Right ventricle myocardium inferior (tissue), 1 donor: ENCODE measurements around the gene STARD3NL. TPM values are rescaled to one million over a fixed set of nuclear protein-coding genes. Genes with fewer than 3 reads are reported as not detected.
"Not testable (repeated sequence)": the region's sequence is repeated elsewhere in the genome, so short reads cannot be mapped to it uniquely, and the experiment has no call there.

Source experiments
- ATAC-seq: fragments of 200-7000 bp; cut with Tn5 transposase; one replicate; pipeline ENCODE4 v1.9.1; 2020; ENCODE audit warnings: mild to moderate bottlenecking, moderate library complexity
- DNase-seq: peaks from one replicate; pipeline ENCODE4 v3.0.0; 2021; ENCODE audit errors: missing footprints
- intact Hi-C: fragments of 100-400 bp; cut with DNase I; formaldehyde crosslinking; loops from one replicate; pipeline ENCODE4 v1.11.0; 2022
- long read RNA-seq: library from polyadenylated mRNA; unstranded; transcript quantifications from one replicate; pipeline ENCODE4 v2.0.0, GENCODE V29; 2021
- total RNA-seq: library from RNA; stranded (reverse); fragmentation: NEBNext Ultra II Directional; extraction: Animal tissue kit (Norgen Biotek cat#: 25700); gene quantifications from one replicate; pipeline ENCODE4 v1.2.1, GENCODE V29; 2021
- donor health status: DM: no; HTN: yes; CAD: no; lungs with severe emphysema.

Gene STARD3NL, protein sequence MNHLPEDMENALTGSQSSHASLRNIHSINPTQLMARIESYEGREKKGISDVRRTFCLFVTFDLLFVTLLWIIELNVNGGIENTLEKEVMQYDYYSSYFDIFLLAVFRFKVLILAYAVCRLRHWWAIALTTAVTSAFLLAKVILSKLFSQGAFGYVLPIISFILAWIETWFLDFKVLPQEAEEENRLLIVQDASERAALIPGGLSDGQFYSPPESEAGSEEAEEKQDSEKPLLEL
- 22.9 TPM for total RNA-seq
- long read RNA-seq, transcript STARD3NL-201 (9 exons, 1,728 nt), result major isoform, 18 of 27 reads
- long read RNA-seq, transcript STARD3NL-204 (8 exons, 1,341 nt), result minor isoform, 6 of 27 reads
- long read RNA-seq, partial matches to known transcripts, result 1 of 27 reads
- long read RNA-seq, other reads (novel, unspliced or antisense), result 1 of 27 reads

DNA sequence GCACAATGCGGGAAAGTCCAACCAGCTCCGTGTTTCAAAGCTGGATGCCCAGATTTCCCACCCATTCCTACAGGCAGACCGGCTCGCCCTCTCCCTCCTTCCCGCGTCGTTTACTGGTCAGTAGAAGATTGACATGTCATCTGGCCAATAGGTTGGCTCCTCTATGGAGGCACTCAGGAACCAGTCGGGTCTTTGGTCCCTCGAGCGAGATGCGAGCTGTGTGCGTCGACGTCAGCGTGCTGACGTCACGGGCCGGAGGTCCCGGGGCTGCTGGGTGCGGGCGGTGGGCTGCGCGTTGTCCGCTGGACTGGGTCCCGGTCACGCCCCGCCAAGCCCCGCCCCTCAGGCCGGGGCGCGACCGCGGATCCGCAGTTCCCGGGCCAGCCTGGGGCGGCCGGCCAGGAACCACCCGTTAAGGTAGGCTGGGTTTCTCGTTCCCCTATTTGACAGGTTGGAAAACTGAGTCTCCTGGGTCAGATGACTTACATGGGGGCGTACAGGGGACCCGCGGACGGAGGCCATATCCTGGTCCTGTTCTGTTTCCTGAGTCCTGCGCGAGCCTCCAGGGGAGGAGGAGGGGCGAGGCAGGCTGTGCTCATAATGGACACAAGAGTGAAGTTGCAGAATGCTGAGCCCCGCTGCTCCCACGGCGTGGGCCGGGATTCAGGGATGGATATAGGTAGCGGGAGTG, at the start of gene STARD3NL:
Gene STARD3NL (plus strand): TSS at position 242 of the 691 bp plus-strand sequence. CDS start 29,260 bp downstream, outside the sequence.
- intact Hi-C loops, result loop anchor here (2.0 to 5.0 kb wide), 2 partner anchors 35 to 261 kb away; partner anchors contain the start of gene SFRP4
- ATAC-seq, result peak; percentile 99

DNA sequence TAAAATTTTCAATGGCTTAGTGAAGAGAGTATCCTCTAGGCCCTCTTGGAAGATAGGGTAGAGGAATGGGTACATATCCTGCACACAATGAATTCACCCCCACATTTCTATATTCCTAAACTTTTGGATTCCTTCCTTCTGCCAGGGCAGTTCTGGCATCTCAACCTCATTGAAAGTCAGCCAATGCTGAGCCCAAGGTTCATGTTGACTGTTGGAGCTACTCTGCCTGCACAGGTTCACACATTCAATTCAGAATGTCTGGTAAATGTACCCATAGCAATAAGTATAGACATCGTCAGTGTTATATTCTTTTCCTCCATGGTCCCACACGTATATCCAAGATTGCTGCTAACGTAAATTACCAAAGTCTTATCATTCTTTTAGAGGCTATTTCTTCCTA, 48.9 kb upstream of the STARD3NL start:
- no peak for ATAC-seq
- intact Hi-C loops, result no loop called here
- no peak for DNase-seq

More for the DNA sequence above, at the start of gene STARD3NL:
- peak; percentile 96 for DNase-seq

DNA sequence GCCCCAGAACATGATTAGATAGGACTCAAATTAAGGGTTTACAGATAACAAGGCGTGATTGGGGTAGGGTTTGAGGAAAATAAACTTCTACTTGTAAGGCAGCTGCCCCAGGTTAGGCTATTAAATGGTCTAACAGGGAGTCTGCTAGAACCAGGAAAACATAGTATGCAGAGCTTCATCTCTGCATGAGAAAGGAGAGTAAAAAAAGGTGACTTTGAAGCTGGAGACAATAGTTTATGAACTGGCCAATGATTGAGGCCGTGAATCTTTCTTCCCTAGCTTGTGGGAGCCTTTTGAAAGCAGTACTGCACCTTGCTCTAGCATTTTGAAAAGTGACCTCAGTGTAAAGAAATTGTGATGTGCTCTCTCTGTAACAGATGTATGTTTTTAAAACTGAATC, 48.5 kb upstream of the STARD3NL start:
- DNase-seq (no peak), ATAC-seq (no peak)
- intact Hi-C loops, result no loop called here

DNA sequence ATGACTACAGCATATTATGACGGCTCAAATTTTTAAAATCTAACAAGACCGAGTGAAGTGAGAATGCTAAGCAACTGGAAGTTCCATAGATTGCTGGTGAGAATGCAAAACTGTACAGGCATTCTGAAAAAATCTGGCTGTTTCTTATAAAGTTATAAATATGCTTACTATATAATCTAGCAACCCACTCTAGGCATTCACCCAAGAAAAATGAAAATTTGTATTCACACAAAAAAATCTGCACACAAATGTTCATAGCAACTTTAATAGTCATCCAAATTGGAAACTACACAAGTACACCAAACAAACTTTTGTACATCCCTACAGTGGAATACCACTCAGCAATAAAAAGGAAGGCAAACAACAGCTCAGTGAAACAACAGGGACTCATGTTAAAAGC, 39.9 kb upstream of the STARD3NL start:
- no peak for DNase-seq
- no peak for ATAC-seq
- intact Hi-C loops, result no loop called here

DNA sequence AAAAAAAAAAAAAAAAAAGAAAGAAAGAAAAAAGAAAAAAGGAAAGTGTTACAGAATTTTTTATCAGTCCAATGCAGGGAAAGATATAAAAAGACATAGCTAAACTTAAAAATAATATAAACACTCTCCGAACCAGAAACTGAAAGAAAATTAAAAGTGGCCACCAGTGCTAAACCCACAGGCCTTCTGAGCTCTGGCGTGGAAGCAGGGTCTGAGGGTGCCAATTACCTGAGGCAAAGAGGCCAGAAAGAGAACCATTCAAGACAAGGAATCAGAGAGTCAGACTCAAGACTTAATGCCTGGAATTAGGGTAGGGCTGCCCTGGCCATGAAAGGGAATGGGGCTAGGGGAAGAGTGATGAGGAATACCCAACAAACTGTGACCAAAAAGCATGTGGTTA, 36.9 kb upstream of the STARD3NL start:
- DNase-seq (no peak), ATAC-seq (no peak)
- intact Hi-C loops, result no loop called here

DNA sequence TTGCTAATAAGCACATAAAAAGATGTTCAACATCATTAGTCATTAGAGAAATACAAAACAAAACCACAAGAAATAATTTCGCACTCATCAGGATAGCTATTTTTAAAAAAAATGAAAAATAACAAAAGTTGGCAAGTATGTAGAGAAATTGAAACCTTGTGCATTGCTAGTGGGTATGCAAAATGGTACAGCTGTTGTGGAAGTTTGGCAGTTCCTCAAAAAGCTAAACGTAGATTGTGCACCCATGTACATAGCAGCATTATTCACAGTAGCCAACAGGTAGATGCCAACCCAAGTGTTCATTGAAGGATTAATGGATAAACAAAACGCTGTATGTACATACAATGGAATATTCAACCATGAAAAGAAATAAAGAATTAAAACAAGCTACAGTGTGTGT, 35.3 kb upstream of the STARD3NL start:
- ATAC-seq (no peak), DNase-seq (no peak)
- intact Hi-C loops, result no loop called here

DNA sequence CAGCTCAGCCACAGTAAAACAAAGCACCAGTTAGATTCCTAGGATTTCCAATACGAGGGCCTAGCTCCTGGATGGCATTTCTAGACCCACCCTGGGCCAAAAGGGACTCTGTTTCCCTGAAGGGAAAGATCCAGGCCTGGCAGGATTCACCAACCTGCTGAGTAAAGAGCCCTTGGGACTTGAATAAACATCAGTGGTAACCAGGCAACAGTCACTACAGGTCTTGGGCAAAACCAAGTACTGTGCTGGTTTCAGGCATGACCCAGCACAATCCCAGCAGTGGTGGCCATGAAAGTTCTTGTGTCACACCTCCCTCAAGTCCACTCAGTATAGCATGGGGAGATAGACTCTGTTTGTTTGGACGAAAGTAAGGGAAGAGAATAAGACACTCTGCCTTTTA, 31.0 kb upstream of the STARD3NL start:
- intact Hi-C loops, result no loop called here
- ATAC-seq, result no peak
- no peak for DNase-seq

DNA sequence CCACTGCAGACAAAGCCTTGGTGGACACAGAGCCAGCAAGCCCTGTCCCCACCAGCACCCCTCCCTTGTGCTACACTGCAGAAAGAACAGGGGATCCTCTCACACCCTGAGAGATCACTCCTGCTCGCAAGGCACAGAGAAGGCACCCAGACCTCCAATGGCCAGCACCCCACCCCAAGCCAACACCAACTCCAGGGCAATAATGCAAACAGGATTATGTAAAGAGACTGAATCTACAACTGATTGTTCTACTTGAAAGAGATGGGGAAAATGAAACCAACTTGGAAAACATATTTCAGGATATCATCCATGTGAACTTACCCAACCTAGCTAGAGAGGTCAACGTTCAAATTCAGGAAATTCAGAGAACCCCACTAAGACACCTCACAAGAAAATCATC, 26.5 kb upstream of the STARD3NL start:
- ATAC-seq, result no peak
- DNase-seq, result no peak
- intact Hi-C loops, result no loop called here

DNA sequence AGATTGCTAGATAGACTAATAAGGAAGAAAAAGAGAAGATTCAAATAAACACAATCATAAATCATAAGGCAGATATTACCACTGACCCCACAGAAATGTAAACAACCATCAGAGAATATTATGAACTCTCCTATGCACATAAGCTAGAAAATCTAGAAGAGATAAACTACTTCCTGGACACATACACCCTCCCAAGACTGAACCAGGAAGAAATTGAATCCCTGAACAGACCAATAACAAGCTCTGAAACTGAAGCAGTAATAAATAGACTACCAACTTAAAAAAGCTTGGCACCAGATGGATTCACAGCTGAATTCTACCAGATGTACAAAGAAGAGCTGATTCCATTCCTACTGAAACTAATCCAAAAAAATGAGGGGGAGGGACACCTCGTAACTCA, 24.5 kb upstream of the STARD3NL start:
- ATAC-seq (no peak), DNase-seq (no peak)
- intact Hi-C loops, result no loop called here

DNA sequence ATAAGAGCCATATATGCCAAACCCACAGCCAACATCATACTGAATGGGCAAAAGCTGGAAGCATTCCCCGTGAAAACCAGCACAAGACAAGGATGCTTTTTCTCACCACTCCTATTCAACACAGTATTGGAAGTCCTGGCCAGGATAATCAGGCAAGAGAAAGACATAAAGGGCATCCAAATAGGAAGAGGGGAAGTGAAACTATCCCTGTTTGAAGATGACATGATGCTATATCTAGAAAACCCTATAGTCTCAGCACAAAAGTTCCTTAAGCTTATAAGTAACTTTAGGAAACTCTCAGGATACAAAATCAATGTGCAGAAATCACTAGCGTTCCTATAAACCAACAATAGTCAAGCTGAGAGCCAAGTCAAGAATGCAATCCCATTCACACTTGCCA, 23.8 kb upstream of the STARD3NL start:
- DNase-seq (no peak), ATAC-seq (no peak)
- intact Hi-C loops, result no loop called here

DNA sequence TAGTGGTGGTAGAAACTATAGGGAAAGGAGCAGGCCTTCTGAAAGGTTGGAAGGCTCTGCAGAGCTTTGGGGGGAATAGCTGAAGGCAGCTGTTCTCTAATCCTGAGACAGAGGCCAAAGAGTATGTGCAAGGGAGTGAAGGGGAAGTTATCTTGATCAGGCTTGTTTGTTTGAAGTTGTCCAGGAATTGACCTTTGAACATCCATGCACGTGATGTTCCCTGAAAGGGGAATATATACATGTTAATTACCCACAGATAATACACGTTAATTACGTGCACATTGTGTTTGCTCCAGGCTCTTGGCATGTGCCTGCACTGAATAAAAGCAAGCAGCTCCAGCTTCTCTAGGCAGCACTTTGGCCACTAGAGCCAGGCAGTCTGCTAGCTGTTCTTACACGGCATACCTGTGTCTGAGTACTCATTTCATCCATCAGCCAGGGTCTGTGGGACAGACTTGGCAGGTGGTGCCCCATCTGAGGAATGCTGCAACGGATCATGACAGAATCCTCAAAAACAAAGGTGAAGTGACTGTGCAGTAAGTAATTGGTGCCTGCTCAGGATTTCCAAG, 18.0 kb upstream of the STARD3NL start:
- no peak for DNase-seq
- no peak for ATAC-seq
- intact Hi-C loops, result no loop called here

DNA sequence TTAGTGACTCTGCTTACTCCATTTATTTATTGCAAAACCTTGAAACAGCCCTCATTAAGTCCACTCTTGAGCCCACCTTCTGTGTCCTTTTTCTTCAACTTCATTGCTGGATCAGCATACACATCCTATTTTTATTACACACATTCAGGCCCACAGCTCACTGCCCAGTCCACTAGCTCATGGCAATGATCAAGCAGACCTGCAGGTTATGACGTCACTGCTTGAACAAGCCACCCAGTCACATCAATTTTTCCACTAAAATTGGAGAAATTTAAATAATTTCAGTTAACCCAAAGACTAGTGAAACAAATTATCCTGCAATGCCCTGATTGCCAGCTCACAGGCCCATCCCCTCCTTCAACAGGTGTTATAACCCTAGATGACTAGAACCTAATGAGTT, 16.0 kb upstream of the STARD3NL start:
- DNase-seq (no peak), ATAC-seq (no peak)
- intact Hi-C loops, result no loop called here

DNA sequence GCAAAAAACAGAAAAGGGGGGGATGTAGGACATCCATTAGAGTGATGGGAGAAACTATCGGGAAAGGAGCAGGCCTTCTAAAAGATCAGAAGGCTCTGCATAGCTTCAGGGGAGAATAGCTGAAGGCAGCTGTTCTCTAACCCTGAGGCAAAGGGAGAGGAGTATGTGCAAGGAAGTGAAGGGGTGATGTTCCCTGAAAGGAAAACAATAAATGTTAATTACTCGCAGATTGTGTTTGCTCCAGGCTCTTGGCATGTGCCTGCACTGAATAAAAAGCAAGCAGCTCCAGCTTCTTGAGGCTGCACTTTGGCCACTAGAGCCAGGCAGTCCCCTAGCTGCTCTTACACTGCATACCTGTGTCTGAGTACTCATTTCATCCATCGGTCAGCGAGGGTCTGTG, 14.4 kb upstream of the STARD3NL start:
- DNase-seq (no peak), ATAC-seq (no peak)
- intact Hi-C loops, result no loop called here

DNA sequence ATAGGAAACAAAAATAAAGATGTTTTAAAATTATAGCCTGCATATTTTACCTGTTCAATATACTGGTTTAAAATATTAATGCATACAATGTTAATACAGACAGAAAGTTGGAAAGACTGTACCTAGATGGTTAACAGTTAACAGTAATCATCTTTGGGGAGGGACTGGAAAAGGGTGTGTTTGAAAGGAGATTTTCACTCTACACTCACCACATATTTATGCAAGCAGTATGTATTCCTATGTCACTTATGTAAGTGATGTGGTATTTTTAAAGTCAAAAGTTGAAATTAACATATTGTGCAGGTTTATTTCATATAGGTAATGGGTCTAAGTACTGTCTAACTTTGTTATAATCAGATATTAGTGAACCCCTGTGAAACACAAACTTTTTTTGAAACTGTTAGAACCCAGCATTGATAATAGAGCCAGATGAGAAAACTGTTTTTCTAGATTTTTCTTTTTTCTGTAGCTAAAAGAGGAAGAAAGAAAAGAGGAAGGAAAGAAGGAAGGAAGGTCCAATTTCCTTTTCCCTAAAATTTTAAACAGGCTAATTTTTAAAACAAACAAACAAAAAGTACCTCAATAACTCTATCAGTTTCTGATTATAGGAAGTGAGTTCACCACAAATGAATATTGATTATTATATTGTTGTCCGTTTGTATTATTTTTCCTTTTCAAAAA, 9.0 kb upstream of the STARD3NL start:
- intact Hi-C loops, result no loop called here
- ATAC-seq (no peak), DNase-seq (no peak)

DNA sequence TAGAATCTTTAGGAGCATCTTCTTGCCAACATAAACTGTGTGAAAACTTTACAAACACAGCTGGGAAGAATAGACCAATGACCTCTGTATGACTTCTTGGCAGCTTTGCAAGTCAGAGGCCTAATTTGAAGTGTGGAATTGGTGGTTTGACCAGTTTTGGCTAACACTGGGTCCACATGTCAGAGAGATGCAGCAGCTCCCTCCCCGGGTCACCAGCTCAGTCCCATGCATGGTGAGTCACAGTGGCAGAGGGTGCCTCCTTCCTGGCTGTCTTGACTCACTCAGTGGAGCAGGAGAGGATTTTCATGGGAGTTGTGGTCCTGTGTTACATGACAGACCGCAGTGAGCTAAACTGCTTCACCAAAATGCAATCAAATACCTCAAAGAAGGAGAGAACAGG, 8.2 kb upstream of the STARD3NL start:
- intact Hi-C loops, result no loop called here
- DNase-seq (no peak), ATAC-seq (no peak)

DNA sequence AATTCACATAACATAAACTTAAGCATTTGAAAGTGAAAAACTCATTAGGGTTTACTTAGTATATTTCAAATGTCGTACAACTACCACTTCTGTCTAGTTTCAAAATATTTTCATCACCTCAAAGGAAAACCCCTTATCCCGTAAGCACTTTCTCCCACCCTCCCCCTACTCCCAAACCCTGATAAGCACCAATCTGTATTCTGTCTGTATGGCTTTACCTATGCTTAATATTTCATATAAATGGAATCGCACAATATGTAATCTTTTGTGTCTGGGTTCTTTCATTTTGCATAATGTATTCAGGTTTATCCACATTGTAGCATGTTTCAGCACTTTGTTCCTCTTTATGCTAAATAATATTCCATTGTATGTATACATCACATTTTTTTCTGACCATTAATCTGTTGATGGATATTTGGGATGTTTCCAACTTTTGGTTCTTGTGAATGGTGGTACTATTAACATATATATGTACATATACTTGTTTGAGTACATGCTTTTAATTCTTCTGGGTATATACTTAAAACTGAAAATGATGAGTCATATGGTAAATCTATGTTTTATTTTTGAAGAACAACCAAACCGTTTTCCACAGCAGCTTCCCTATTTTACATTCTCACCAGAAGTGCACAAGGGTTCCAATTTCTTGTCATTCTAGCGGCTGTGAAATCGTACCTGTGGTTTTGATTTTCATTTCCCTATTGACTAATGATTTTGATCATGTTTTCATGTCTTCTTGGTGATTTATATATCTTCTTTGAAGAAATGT, 6.2 kb upstream of the STARD3NL start:
- intact Hi-C loops, result no loop called here
- DNase-seq (no peak), ATAC-seq (no peak)

DNA sequence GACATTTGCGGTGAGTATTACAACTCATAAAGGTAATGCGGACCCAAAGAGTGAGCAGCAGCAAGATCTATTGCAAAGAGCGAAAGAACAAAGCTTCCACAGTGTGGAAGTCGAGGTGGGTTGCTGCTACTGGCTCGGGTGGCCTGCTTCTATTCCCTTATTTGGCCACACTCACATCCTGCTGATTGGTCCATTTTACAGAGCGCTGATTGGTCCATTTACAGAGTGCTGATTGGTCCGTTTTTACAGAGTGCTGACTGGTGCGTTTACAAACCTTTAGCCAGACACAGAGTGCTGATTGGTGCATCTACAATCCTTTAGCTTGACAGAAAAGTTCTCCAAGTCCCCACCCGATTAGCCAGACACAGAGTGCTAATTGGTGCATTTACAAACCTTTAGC, 2.5 kb upstream of the STARD3NL start:
- intact Hi-C loops, result loop anchor here (5.0 kb wide), 1 partner anchor 258 kb away; the partner anchor contains the start of gene SFRP4
- ATAC-seq, DNase-seq: not testable (repeated sequence)

DNA sequence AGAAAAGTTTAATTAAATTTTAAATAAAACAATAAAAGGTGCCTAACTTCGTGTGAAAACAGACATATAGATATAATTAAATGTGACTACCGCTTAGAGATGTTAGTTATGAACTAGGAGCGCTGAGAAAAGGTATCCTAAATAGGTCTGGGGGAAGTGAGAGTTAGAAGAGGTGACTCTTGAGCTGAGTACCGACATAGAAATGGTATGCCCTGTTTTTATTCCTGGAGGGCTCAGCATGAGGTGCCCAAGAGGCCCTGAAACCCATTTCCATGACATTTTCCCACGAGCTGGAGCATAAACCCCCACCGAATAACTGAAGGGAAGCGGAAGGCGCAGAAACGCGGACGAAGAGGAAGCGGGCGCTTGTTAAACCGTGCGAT, 433 bp upstream of the STARD3NL start:
- DNase-seq (no peak), ATAC-seq (no peak)
- intact Hi-C loops, result loop anchor here (2.0 to 5.0 kb wide), 2 partner anchors 35 to 260 kb away; partner anchors contain the start of gene SFRP4
